Measurements from ENCODE around the gene CHRNA4. TPM values are rescaled to one million over a fixed set of nuclear protein-coding genes. Genes with fewer than 3 reads are reported as not detected.

CHRNA4 gene
- polyA plus RNA-seq, 3 donors: not detected

DNA sequence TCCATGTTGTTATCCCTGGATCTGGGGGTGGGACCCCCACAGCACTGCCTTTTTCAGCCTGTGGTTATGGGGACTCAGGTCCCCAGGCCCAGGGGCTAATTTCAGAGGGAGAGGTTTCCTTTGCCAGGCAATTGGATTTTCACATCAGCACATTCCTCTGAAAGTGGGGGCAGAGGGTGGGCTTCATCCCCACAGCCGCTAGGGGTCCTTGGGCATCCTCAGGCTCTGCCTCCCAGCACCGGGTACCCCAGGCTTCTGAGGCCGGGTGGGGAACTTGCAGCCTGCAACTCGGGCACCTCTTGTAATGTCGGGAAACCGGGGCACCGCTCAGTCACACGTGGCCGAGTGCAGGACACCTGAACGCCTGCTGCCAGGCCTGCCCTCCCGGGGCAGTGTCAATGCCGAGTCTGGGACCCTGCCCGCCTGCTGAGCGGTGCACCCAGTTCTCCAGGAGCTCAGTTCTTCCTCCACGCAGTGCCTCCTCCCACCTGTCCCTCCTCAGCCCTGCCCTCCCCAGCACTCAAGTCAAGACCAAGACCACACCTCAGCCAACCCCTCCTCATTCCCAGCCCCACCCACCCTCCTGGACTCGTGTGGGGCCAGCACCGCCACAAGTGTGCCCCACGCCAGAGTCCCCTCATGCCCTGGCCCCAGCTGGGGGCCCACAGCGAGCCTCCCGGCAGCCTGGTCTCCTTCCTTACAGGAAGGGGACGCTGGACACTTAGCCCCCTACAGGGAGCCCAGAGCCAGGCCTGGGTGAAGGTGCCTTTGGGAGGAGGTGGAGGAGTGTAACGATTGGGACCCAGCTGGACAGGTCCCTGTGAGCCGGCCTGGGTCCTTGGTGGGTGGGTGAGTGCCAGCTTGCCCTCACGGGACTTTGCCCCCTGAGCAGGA is 8.8 kb upstream of the CHRNA4 start:
- 55 to 64% (median 61%) methylated on average over 24 of the region's 24 CpGs for WGBS, 3 donors
- H3K27ac ChIP-seq (ENCODE audit: low read depth, low read length): no peak overlapping the region

DNA sequence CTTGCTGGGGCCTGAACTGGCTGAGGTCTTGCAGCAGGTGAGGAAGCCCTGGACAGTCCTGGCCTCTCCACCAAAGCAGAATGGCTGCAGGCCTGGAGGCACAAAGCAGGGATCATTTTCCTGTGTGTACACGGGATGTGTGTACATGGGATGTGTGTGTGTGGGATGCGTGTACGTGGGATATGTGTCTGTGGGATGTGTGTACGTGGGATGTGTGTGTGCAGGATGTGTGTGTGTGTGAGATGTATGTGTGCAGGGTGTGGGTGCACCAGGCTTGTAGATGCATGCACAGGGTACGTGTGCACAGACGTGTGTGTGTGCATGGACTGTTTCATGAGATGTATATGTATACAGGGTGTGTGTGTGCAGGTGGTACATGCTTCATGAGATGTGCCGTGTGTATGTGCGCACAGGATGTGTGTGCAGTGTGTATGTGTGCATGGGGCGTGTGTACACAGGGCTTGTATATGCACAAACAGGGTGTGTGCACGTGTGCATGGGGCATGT is 7.9 kb upstream of the CHRNA4 start:
- H3K27ac ChIP-seq (ENCODE audit: low read depth, low read length): no peak overlapping the region
- 81 to 92% (median 91%) methylated on average over 10 of the region's 10 CpGs for WGBS, 3 donors

DNA sequence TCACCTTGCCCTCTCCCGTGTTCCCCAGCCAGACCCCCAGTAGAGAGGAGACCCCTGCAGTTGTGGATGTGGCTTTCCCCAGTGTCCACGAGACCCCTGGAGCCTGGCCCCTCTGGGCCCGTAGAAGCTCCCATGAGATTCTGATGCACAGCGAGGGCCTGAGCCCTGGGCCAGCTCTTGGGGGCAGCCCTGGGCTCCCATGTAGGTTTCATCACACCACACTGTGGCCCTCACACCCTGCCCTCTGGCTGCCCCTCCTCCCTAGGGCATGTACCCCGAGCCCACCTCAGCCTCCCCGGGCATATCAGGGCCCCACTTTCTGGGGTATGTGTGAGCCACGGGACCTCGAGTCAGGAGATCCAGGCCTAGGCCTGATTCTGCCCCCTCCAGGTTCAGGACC is 7.0 kb upstream of the CHRNA4 start:
- whole genome bisulfite sequencing, 3 donors: 73 to 84% (median 79%) methylated on average over 8 of the region's 8 CpGs
- no peak overlapping the region for H3K27ac ChIP-seq (ENCODE audit: low read depth, low read length)

DNA sequence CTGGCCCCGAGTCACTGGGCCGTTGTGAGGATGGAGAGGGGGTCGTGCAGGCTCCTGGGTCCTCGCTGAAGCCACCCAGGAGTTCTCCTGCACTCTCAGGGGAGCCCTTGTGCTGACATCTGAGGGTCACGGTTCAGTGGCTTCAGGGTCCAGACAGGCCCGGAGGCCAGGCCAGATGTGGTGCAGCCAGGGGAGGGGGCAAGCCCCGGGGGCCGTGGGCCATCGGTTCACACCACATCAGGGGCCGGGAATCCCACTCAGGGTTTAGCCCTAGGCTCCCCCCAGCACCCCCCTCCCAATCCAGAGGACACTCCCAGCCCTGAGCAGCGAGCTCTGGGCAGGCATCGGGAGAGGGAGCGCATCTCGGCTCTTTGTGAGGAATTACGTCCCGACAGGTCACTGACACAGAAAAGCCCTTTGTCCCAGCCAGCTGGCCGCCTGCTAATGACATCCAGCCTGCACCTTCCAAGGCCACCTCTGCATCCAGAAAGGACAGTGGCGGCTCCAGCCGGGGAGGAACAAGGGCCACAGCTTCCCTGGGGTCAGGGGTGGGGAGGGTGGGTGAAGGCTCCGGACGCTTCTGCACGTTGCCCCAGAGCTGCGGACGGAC is 6.4 kb upstream of the CHRNA4 start:
- no peak overlapping the region for H3K27ac ChIP-seq (ENCODE audit: low read depth, low read length)
- WGBS, 3 donors: 47 to 70% (median 63%) methylated on average over 22 to 24 of the region's 24 CpGs

DNA sequence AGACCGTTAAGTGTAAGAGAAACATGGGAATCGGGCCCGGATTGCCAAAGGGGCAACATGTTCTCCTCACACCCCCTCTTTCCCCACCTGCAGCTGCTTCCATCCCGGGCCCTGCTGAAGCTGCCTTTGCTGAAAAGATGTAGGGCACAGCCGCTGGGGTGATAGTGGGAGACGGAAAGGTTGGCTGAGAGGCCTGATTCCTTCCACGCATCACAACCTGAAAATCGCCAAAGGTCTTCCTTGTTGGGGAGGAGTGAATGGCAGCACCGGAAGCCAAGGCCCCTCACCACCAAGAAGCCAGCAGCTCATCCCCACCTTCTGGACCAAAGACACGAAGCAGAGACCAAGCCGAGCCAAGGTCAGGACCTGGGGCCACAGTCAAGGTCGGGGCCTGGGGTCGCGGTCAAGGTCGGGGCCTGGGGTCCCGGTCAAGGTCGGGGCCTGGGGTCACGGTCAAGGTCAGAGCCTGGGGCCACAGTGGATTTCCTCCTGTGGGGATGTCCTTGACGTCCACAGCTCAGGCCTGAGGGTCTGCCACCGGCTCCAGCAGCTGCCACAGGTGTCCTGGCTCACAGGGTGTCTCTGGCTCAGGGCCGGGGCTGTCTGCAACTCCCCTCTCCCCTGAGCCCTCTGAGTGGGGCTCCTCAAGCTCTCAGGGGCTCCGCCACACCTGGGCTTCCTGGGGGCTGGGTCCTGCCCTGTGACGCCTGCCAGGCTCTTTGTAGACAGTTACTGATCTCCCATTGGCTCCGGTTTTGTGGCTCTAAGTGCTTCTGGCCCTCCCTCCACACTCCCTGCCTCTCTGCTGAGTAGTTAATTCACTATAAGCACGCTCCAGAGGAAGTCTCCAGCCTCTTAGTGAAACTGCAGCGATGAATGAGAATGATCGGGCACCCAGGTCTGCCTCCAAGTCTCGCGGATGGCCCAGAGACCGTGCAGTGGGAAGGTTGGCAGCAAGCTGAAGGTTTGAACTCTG is 5.5 kb upstream of the CHRNA4 start:
- H3K27ac ChIP-seq (ENCODE audit: low read depth, low read length): no peak overlapping the region
- WGBS, 3 donors: 52 to 77% (median 69%) methylated on average over 30 of the region's 30 CpGs

DNA sequence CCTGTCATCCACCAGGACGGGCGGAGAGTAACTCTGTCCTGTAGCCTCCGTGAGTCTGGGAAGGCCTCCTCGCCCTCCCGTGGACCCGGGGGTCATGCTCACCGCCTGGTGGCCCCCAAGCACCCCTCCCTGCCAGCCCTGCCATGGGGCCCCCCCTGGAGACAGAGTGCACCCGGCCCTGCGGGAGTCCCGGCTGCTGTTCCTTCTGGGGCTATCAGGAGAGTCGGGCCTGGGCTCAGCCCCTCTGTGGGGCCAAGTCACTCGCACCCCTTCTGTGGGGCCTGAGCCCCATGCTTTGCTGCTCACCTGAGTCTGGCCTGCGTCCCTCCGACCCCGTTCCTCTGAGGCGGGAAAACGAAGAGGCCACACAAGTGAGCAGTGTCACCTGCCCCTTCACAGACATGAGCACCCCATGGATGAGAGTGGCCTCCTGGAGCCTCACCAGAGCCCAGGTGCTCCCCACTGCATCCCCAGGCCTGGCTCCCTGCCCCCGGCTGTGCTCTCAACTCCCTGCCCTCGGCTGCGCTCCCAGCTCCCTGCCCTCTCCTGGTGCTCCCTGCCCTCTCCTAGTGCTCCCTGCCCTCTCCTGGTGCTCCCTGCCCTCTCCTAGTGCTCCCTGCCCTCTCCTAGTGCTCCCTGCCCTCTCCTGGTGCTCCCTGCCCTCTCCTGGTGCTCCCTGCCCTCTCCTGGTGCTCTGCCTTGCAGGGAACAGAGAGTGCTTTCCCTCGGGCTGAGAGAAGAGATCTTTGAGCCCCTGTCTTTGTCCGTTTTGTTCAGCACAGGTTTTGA is 4.6 kb upstream of the CHRNA4 start:
- H3K27ac ChIP-seq (ENCODE audit: low read depth, low read length): no peak overlapping the region
- WGBS, 3 donors: 72 to 84% (median 83%) methylated on average over 21 to 22 of the region's 22 CpGs

DNA sequence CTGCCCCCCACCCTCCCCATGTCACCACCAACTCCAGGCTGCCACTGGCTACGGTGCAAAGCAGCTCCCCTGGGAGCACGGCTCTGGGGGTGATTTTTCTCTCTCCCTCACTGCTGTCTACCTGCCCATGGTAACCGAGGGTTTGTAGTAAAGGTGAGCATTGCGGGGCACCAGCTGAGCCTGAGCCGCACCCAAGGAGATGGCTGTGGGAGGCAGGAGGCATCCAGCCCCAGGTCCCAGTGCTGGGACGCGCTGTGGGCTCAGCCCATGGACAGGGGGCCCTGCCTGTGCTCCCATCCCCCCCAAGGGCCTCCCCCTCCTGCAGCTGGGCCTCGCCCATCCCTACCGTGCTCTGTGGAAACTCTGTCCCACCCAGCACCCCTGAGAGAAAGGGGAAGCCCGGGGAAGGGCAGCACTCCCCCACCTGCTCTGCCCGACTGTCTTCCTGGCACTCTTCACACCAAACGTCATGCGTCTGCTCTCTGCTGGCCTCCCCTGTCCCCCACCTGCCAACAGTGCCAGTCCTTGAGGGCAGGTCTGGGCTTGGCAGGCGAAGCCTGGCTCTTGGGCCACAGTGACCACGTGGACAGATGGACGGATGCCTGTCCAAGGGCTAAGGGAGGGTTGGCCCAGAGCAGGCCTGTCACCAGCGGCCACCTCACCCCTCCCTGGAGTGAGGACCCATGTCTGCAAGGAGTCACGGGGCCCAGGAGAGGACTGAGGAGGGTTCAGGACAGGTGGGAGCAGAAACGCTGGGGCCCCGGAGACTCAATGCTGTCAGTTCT is 3.8 kb upstream of the CHRNA4 start:
- WGBS, 3 donors: 62 to 79% (median 76%) methylated on average over 18 to 20 of the region's 20 CpGs
- no peak overlapping the region for H3K27ac ChIP-seq (ENCODE audit: low read depth, low read length)

DNA sequence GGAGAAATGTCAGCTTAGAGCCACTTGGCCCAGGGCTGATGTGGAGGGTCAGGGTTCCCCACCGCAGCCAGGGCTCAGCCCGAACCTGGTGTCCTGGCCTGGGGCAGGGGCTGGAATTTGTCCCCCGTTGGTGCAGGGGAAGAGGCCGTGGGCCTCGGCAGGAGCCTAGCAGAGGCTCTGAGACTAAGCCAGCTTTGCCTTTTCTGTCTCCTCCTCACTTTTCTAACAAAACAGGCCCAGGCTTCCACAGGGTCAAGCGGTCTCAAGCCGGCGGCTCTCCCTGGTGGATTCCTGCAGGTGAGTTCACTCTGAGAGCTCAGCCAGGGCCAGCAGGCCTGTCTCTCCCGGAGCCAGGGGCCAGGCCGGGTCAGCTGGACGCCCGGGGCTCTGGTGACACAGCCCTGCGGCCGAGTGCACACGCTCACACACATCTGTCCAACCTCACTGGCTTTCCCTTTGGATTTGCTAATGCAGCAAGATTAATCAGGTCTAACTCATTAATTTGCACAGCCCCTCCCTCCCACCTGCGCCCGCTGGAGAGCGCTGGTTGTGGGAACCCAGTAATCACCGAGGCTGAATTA is 2.9 kb upstream of the CHRNA4 start:
- WGBS, 3 donors: 69 to 78% (median 76%) methylated on average over 19 of the region's 19 CpGs
- no peak overlapping the region for H3K27ac ChIP-seq (ENCODE audit: low read depth, low read length)

DNA sequence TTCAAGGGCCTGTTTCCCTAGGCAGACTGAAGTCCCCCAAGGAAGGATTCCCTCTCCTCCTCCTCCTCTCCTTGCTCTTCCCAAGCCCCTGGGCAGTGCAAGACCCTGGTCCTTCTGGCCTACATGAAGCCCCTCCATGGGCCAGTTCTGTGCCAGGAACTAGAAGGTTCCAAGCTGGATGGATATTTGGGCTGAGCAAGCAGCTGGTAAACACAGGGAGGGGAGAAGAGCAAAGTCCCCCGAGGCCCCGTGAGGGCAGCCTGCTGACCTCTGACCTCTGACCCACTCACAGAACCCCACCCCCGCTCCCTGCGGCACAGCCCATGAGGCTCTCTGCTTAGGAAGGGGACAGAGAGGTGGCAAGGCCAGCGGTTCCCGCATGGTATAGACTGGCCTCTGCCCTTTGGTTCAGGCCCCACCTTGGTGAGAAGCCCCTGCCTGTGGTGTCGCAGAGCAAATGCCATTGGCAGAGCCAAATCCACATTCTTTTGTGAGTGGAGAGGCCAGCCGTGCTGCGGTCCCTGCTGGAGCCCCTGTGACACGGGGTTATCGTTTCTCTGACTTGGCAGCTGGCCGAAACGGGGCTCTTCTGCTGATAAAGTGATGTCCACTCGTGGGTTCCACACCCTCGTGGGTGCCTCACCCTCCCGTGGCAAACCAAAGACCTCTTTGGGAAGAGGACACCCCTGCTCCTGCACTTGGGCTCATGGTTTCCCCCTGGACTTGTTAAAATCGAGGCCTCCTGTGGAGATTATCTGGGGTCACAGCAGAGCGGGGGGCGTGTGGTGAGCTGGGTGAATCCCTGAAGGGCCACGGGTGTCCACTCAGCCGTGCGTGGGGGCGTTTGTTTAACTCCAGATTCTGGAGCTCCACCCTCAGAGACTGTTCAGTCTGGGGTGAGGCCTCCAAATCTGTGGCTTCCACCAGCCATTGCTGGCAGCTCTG is 2.1 kb upstream of the CHRNA4 start:
- no peak overlapping the region for H3K27ac ChIP-seq (ENCODE audit: low read depth, low read length)
- WGBS, 3 donors: 48 to 69% (median 69%) methylated on average over 23 of the region's 23 CpGs

DNA sequence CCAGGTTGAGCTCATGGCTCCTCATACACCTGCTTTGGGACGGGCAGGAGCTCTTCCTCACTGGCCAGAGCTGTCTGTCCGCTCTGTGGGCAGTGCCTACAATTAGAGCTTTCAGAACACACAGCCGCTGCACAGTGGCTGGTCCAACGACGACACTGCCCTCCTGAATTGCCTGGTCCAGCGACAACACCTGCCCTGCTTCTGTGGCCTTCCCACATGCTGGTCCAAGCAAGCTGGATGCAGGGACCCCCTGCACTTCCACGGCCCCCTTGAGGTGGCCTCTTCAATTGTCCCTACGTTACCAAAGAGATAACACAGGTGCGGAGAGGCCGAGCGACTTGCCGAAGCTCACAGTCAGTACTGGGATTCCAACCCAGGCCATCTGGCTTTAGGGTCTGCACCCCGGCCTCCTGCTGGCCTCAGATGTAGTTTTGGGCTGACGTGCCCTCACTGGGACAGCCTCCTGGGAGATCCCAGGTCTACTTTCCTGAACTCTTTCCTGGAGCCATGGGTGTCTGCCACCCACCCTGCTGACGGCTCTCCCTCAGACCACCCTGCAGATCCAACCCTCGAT is 1.4 kb upstream of the CHRNA4 start:
- 48 to 72% (median 69%) methylated on average over 16 of the region's 16 CpGs for WGBS, 3 donors

DNA sequence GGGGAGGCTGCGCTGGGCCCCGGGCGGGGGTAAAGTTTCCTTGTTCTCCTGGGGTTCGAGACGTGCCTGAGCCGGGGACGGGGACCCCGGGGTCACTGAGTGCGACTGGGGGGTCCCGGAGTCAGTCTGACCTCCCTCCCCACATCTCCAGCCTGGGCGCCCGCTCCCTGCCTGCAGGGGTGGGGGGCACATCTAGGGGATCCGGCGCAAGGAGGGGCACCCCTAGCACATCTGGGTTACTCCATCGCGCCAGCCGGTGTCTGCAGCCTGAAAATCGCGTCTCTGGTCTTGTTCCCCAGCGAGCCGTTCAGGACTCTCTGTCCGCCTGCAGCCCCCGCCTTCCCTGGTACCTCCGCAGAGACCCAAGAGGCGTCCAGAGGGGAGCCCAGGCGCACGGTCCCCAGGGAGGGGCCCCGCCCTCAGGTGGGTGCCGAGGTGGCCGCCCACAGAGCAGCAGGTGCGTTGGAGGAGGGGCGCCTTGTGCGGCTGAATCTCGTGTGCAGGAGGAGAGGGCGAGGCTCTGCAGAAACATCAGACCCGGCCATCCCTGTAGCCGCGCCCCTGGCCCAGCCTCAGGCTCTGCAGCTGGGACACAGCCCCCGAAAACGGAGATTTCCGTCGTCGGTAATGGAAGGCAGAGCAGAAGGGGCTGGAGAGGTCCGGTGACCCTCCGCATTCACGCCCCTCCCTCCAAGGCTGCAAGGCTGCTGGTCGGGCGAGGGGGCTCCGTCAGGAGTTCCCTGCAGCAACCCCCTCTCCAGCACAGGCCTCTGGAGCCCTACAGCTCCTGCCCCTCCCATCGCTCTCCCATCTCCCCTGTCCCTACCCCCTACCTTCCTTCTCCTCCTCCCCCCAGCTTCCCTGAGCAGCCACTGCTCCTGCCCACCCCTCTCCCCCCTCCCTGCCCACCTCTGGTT is 628 bp upstream of the CHRNA4 start:
- WGBS, 3 donors: 6 to 12% (median 9%) methylated on average over 40 to 50 of the region's 50 CpGs
- H3K27ac ChIP-seq (ENCODE audit: low read depth, low read length): no peak overlapping the region

More for the DNA sequence above, 1.4 kb upstream of the CHRNA4 start:
- no peak overlapping the region for H3K27ac ChIP-seq (ENCODE audit: low read depth, low read length)

DNA sequence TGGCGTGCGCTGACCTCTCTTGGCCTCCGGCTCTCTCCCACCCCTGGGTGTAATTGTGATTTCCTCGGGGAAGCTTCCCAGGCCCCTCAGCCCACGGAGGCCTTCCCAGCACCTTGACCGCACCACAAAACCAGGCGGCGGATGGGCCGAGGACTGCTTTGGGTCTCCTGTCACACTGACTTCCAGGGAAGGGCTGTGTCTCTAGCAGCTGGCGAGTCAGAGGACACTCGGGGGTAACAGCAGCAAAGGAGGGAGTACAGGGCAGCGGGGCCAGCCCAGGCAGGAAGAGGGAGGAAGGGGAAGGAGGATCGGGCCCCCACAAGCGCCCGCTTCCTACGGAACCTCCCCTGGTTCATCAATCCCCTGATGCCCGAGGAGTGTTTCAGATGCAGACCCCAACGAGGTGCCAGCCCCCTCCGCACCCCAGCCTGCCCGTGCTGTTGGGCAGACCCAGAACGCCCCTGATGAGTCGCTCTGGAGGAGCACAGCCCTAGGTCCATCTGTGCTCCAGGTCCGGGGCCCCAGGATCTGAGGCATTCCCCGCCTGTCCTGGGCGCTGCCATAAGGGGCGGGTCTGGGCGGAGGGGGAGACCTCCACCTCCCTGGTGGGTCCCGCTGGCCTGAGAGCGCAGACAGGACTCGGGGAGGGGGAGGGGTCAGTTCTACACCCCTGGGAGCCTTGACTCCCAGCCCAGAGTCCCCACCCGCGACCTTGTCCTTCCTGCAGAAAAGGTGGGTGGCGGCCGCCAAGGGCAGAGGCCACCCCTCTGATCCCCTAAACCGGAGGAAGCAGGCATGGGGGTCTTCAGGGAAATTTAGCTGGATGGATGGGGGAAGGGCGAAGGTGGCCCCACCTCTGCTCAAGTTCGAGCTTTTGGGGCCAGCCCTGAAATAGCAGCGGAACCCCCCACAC is 956 bp downstream of the CHRNA4 start:
- H3K27ac ChIP-seq (ENCODE audit: low read depth, low read length): no peak overlapping the region
- 20 to 32% (median 27%) methylated on average over 34 to 38 of the region's 38 CpGs for WGBS, 3 donors

DNA sequence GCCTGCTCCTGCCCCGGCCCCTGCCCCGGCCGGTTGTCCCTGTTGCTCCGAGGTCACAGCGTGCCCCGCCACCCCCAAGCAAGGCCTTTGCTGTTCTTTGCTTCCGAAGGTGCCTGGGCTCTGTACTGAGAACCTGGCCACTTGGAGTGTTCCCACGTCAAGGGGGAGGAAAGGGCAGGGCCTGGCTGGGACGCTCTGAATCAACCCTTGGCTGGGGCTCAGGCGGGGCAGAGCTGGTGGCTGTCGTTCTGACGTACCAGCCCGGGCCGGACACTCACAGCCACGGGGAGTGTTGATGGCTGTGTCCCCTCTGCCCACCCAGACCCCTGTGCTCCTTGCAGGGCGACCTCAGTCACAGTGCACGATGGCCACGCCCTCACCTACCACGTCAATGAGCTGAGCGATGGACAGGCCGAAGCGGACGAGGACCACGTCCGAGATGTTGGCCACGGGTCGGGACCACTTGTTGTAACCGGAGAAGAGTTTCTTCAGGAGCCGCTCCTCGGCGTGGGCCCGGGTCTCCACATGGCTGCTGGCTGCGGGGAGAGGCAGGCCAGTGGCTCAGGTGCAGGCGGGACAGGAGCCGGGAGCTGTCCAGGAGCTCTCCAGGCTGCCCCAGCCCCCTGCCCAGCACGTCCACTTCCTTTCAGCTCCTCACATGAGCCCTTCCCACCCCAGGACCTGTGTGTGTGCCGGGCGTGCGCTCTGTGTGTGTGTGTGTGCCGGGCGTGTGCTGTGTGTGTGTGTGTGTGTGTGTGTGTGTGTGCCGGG is 1.8 kb downstream of the CHRNA4 start:
- no peak overlapping the region for H3K27ac ChIP-seq (ENCODE audit: low read depth, low read length)
- 73 to 86% (median 80%) methylated on average over 36 to 42 of the region's 42 CpGs for WGBS, 3 donors

Measured in adipose tissue (tissue), 3 donors.